Kidney tubule cell (primary cell): ENCODE measurements around the gene NUTM2E.
"Not testable (repeated sequence)": the region's sequence is repeated elsewhere in the genome, so short reads cannot be mapped to it uniquely, and the experiment has no call there.

Experiments used
- DNase-seq: peaks from one replicate; pipeline ENCODE4 v3.0.0-alpha.2; 2018; ENCODE audit warnings: low spot score

Gene NUTM2E, protein sequence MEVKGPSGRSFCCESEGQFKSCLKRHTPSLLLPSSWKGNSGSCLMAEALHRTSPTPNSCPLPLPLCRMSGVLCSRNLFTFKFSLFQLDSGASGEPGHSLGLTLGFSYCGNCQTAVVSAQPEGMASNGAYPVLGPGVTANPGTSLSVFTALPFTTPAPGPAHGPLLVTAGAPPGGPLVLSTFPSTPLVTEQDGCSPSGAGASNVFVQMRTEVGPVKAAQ (N-terminal part only)

DNA sequence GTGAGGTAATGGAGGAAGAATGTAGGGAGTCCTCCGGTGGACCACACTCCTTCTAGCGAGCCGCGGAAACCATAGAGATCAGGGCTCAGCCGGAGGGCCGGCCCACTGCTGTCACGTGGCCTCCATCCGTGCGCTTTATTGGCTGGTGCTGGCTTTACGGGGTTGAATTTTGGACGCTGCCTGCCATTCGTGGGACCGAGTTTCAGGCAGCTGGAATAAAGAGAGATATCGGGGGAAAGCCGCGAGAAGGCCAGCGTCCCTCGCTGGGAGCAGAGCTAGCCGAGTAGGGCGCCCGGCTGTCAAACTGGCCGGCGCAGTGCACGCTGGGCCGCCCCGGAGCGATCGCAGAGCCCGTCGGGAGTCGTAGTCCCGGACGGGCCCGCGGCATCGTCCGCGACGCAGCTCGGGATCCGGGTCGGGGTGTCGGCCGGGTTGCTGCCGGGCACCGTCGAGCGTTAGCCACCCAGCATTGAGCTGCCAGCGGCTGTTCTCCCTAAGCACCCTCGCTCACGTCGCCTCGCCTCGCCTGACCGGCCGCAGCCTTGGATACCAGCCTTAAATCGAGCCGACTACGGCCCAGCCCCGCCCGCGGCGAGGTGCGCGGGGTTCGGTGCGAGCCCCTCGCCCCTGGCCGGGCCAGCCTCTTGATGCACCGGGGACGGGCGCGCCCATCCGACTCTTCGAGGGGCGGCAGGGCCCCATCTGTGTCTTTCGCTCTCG is at the start of gene NUTM2E:
TSS of gene NUTM2E (plus strand) at position 244 of the 720 bp plus-strand sequence. CDS start 15,002 bp downstream, outside the sequence.
- peak; percentile 78 for DNase-seq

GRCh38 chr10:79777997-79778396 is 48.5 kb upstream of the NUTM2E start:
- DNase-seq, result peak; percentile 4

- peak; percentile 72 for DNase-seq
These were observed 47.1 kb upstream of the NUTM2E start for GRCh38 chr10:79779310-79779938.

DNA sequence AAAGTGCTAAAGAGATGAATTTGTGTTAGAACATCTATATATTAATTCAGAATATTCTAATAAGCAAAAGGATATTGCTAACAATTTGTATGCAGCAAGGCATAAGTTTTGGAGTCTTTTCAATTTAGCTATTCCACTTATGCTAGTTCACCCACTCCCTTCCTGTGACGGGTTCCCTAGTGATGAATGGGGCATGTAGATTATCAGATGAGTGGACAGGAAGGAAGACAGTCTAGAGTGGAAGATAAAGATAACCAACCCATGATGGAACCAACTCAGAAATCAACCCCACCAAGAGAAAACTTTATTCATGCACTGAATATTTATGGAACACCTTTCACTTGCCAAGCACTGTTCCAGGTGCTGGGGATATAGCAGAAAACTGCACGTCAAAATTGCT is 46.5 kb upstream of the NUTM2E start:
- DNase-seq, result not testable (repeated sequence)

GRCh38 chr10:79781584-79781983 is 45.0 kb upstream of the NUTM2E start:
- not testable (repeated sequence) for DNase-seq

DNA sequence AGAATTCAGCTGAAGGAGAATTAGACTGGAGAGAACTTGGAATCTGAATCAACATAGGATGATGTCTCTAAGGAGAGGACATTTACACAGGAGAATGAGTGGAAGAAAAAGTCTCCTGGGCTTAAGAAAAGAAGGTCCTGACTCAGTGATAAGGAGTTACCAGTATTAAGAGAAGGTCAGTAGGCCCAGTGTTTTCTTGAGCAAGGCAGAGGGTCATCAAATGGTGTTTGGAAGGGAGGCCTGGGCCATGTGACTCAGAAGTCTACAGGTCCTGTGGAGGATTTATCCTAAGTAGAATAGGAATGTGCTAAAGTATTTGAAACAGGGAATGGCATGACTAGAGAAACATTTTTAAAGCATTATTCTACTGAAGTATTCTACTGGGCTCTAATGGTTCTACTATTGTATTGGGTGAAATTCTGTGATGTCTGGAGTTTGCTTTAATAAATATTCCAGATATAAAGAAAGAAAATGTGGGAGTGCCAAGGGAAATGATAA is 39.0 kb upstream of the NUTM2E start:
- not testable (repeated sequence) for DNase-seq

DNA sequence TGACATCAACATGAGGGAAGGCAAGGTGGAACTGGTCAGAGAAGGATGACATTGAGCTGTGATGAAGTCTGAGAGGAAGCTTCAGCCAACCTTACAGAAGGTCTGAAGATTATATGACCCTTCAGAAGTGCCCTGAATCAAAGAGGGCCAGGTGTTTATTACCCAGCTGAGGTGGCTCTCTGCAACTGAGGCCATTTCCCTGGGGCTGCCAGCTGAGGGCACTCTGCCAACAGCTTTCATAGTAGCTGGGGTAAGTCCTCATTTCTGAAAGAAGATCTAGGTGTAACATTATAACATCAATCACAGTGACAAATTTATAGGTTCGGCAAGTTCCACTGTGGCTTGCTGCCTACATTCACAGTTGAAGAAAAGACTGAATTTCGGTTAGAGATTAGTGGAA is 37.2 kb upstream of the NUTM2E start:
- not testable (repeated sequence) for DNase-seq

DNA sequence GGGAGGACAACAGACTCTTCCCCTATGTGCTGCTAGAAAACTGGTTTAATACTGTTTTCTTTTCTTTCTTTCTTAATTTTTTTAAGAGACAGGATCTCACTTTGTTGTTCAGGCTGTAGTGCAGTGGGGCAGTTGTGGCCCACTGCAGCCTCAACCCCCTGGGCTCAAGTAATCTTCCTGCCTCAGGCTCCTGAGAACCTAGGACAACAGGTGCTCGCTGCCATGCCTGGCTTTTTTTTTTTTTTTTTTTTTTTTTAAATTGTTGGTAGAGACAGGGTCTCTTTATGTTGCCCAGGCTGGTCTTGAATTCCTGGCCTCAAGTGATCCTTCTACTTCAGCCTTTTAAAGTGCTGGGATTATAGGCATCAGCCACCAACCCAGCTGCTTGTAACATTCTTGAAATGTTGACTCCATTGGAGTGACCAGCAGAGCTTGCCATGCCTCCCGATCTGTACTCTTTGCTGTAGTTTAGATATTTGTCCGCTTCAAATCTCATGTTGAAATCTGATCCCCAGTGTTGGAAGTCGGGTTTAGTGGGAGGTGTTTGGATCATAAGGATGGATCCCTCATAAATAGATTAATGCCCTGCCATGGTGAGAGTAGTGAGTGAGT is 34.5 kb upstream of the NUTM2E start:
- not testable (repeated sequence) for DNase-seq

DNA sequence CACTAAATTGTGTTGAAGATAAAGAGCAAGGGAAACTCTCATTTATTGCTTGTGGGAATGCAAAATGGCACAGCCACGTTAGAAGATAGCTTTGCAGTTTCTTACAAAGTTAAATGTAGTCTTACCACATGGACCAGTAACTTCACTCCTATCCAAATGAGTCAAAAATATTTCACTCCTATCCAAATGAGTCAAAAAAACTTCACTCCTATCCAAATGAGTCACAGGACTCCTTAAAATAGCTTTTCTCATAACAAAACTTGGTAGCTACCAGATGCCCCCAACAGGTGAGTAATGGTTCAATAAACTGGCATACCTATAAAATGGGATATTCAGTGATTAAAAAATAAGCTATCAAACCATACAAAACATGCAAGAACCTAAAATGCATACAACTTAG is 27.2 kb upstream of the NUTM2E start:
- not testable (repeated sequence) for DNase-seq

DNA sequence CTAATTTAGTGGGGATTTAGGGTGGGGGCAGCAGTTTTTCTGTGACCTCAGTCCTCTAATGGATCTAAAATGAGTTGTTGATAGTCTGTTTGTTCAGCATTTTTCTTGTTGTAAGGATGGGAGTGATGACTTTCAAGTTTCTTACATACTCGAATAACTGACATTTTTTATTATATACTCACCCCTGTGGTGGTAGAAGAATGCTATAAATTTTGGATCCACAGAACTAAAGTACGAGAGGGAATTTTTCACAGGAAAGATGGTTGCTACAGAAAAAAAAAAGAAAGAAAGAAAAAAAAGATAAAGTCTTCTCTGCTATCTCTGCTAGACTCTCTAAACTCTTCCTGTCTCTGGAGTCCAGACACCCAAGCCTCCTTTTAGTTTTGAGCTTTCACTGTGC is 20.7 kb upstream of the NUTM2E start:
- not testable (repeated sequence) for DNase-seq

- DNase-seq, result not testable (repeated sequence)
These were observed 14.6 kb upstream of the NUTM2E start for GRCh38 chr10:79811895-79812294.

- not testable (repeated sequence) for DNase-seq
These were observed 10.2 kb upstream of the NUTM2E start for GRCh38 chr10:79816290-79816689.

GRCh38 chr10:79823387-79823786 is 3.2 kb upstream of the NUTM2E start:
- DNase-seq, result not testable (repeated sequence)

- not testable (repeated sequence) for DNase-seq
These were observed 940 bp upstream of the NUTM2E start for GRCh38 chr10:79825587-79826011.

DNA sequence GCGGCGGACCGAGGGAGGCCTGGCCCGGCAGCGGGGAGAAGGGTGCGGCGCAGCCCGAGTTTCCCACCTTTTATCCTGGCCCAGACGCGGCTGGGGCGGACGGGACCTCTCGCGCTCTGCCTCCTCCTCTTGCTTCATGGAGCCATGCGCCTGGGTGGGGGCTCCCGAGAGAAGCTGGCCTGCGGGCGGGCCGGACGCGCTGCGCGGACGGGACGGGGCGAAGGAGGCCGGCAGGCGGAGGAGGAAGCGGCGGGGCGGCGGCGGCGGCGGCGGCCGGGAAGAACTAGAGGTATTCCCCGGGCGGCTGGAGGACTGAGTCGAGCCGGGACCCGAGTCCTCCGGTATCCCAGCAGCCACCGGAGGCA is 426 bp upstream of the NUTM2E start:
- peak; percentile 10 for DNase-seq

DNA sequence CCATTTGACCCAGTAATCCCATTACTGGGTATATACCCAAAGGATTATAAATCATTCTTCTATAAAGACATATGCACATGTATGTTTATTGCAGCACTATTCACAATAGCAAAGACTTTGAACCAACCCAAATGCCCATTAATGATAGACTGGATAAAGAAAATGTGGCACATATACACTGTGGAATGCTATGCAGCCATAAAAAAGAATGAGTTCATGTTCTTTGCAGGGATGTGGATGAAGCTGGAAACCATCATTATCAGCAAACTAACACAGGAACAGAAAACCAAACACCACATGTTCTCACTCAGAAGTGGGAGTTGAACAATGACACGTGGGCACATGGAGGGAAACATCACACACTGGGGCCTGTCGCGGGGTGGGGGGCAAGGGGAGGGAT is 7.3 kb downstream of the NUTM2E start:
- DNase-seq, result not testable (repeated sequence)

GRCh38 chr10:79835891-79836290 is 9.4 kb downstream of the NUTM2E start:
- DNase-seq, result not testable (repeated sequence)

- not testable (repeated sequence) for DNase-seq
These were observed 10.4 kb downstream of the NUTM2E start for GRCh38 chr10:79836891-79837290.

DNA sequence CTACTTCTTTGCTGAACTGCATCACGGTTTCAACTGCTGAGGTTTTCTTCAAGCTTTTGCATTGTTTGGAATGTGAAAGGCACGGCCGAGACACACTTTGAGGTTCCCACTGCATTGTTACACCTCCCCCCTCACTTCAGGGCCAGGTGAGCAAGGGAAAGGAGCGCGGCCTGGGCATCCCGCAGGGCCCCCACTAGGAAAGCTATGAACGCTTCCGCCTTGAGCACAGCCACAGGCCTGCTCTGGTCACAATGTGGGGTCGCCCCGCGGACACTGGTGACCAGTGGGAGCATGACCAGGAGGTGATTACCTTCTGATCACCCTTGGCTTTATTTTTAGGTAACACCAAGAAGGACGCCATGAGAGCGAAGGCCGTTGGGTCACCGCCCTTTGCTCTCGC is 11.9 kb downstream of the NUTM2E start:
- DNase-seq, result not testable (repeated sequence)

GRCh38 chr10:79853191-79853854 is 26.8 kb downstream of the NUTM2E start:
- not testable (repeated sequence) for DNase-seq

DNA sequence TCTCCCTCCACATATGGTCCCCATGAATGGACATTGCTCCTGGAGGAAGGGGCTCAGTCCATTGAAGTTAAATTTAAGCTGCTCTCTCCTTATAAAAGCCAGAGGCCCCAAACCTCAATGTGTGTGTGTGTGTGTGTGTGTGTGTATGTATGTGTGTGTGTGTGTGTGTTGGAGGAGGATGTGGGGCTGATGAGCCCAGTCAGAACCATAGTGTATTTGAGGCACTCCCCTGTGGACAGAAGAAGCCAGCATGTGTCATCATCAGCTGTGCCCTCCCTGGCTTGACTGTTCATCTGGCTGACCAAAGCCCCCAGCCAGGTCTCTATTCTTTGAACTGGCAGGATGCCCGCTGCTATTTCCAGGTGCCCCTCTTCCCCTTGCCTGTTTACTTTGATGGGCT is 35.7 kb downstream of the NUTM2E start:
- DNase-seq, result not testable (repeated sequence)

DNA sequence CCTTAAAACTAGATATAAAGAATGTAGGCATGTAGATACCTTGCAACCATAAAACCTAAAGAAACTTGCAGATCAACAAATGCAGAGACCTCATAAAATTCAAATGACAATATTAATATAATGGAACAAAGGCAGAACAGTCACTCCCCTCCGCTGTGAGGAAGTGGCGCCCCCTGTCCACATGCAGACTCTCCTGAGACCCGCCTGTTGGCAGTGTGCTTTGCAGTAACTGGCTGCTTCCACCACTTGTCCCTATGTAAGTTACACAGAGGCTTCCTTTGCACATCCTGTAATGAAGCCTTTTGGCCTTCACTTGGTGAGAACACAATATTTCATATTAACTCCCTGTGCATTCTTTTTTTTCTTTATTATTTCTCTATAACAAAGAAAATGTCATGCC is 36.3 kb downstream of the NUTM2E start:
- DNase-seq, result not testable (repeated sequence)
